ENCODE data around the gene PKD2. TPM values are rescaled to one million over a fixed set of nuclear protein-coding genes. Genes with fewer than 3 reads are reported as not detected.
"Not testable (repeated sequence)": the region's sequence is repeated elsewhere in the genome, so short reads cannot be mapped to it uniquely, and the experiment has no call there.

PKD2 gene
- total RNA-seq, 2 experiments from 2014 or later = 11.8 to 13.2 TPM

GRCh38 chr4:88017516-88018297 lies 10.3 kb downstream of the PKD2 start:
- peaks cover 7% of the 10 kb centered on the region for H3K4me1 Mint-ChIP-seq
- no peaks in the 10 kb centered on the region for H3K9me3 Mint-ChIP-seq
- H3K36me3 Mint-ChIP-seq (ENCODE audit: low read depth) = peaks cover 11% of the 10 kb centered on the region
- ChIA-PET POLR2A (no interaction called here), CTCF (no interaction called here)
- no peak for DNase-seq
- no peak overlapping the region for H3K27ac Mint-ChIP-seq
- no peak overlapping the region for H3K4me3 Mint-ChIP-seq
- H3K27me3 Mint-ChIP-seq = no peaks in the 10 kb centered on the region

GRCh38 chr4:88018466-88018865 lies 11.0 kb downstream of the PKD2 start:
- H3K4me1 Mint-ChIP-seq = peaks cover 2% of the 10 kb centered on the region
- H3K4me3 Mint-ChIP-seq = no peak overlapping the region
- no peak for DNase-seq
- H3K9me3 Mint-ChIP-seq = no peaks in the 10 kb centered on the region
- H3K27ac Mint-ChIP-seq = no peak overlapping the region
- POLR2A ChIA-PET = no interaction called here
- CTCF ChIA-PET = no interaction called here
- no peaks in the 10 kb centered on the region for H3K27me3 Mint-ChIP-seq
- H3K36me3 Mint-ChIP-seq (ENCODE audit: low read depth) = peaks cover 10% of the 10 kb centered on the region

- Mint-ChIP-seq H3K4me3 (no peak overlapping the region), H3K27me3 (no peaks in the 10 kb centered on the region), H3K4me1 (peaks cover 4% of the 10 kb centered on the region), H3K27ac (no peak overlapping the region), H3K9me3 (peaks cover 11% of the 10 kb centered on the region), H3K36me3 (ENCODE audit: low read depth) (peaks cover 37% of the 10 kb centered on the region)
- CTCF ChIA-PET = interaction anchor here (1.0 to 1.6 kb wide), 2 partner anchors 13 to 16 kb away, joined by 3 to 4 read pairs; no protein-coding TSS in a partner anchor
- DNase-seq = no peak
- POLR2A ChIA-PET = no interaction called here
These were observed 14.4 kb downstream of the PKD2 start for GRCh38 chr4:88021824-88022223.

- POLR2A ChIA-PET = no interaction called here
- peaks cover 14% of the 10 kb centered on the region for H3K9me3 Mint-ChIP-seq
- CTCF ChIA-PET = no interaction called here
- H3K36me3 Mint-ChIP-seq (ENCODE audit: low read depth) = peaks cover 41% of the 10 kb centered on the region
- DNase-seq = no peak
- no peak overlapping the region for H3K27ac Mint-ChIP-seq
- peaks cover 4% of the 10 kb centered on the region for H3K4me1 Mint-ChIP-seq
- H3K4me3 Mint-ChIP-seq = no peak overlapping the region
- H3K27me3 Mint-ChIP-seq = no peaks in the 10 kb centered on the region
These were observed 14.9 kb downstream of the PKD2 start for GRCh38 chr4:88022289-88022688.

GRCh38 chr4:88025868-88026661 lies 18.6 kb downstream of the PKD2 start:
- H3K27ac Mint-ChIP-seq, H3K4me3 Mint-ChIP-seq, H3K27me3 Mint-ChIP-seq, POLR2A ChIA-PET, DNase-seq: not testable (repeated sequence)
- H3K36me3 Mint-ChIP-seq (ENCODE audit: low read depth) = peaks cover 51% of the 10 kb centered on the region
- CTCF ChIA-PET = interaction anchor here (0.7 kb wide), 1 partner anchor 141 kb away, joined by 3 read pairs; no protein-coding TSS in a partner anchor
- H3K9me3 Mint-ChIP-seq = peaks cover 21% of the 10 kb centered on the region
- peaks cover 11% of the 10 kb centered on the region for H3K4me1 Mint-ChIP-seq

- Mint-ChIP-seq H3K4me3 (no peak overlapping the region), H3K9me3 (peaks cover 21% of the 10 kb centered on the region), H3K27ac (no peak overlapping the region), H3K36me3 (ENCODE audit: low read depth) (peaks cover 48% of the 10 kb centered on the region), H3K27me3 (no peaks in the 10 kb centered on the region), H3K4me1 (peaks cover 11% of the 10 kb centered on the region)
- no peak for DNase-seq
- CTCF ChIA-PET = interaction anchor here (0.6 to 0.8 kb wide), 2 partner anchors 9 to 13 kb away, joined by 3 read pairs; no protein-coding TSS in a partner anchor
- POLR2A ChIA-PET = no interaction called here
These were observed 20.5 kb downstream of the PKD2 start for GRCh38 chr4:88027611-88028608.

GRCh38 chr4:88028946-88029345 lies 21.5 kb downstream of the PKD2 start:
- Mint-ChIP-seq H3K27me3 (no peaks in the 10 kb centered on the region), H3K36me3 (ENCODE audit: low read depth) (peaks cover 41% of the 10 kb centered on the region), H3K27ac (no peak overlapping the region), H3K4me1 (peaks cover 11% of the 10 kb centered on the region), H3K4me3 (no peak overlapping the region), H3K9me3 (peaks cover 21% of the 10 kb centered on the region)
- CTCF ChIA-PET = interaction anchor here (0.8 kb wide), 1 partner anchor 12 kb away, joined by 3 read pairs; no protein-coding TSS in a partner anchor
- DNase-seq = no peak
- POLR2A ChIA-PET = no interaction called here

- H3K36me3 Mint-ChIP-seq (ENCODE audit: low read depth) = peaks cover 37% of the 10 kb centered on the region
- H3K27ac Mint-ChIP-seq = no peak overlapping the region
These were observed 22.1 kb downstream of the PKD2 start for GRCh38 chr4:88029556-88029955.

GRCh38 chr4:88030565-88031310 lies 23.3 kb downstream of the PKD2 start:
- Mint-ChIP-seq H3K27ac (no peak overlapping the region), H3K4me1 (peaks cover 11% of the 10 kb centered on the region), H3K9me3 (peaks cover 18% of the 10 kb centered on the region), H3K27me3 (no peaks in the 10 kb centered on the region), H3K4me3 (no peak overlapping the region), H3K36me3 (ENCODE audit: low read depth) (peaks cover 30% of the 10 kb centered on the region)
- ChIA-PET POLR2A (no interaction called here), CTCF (interaction anchor here (0.6 to 1.3 kb wide), 3 partner anchors 181 to 617 kb away, joined by 3 read pairs; no protein-coding TSS in a partner anchor)
- no peak for DNase-seq

More at GRCh38 chr4:88029556-88029955, 22.1 kb downstream of the PKD2 start:
- no peak overlapping the region for H3K4me3 Mint-ChIP-seq
- DNase-seq = no peak
- H3K4me1 Mint-ChIP-seq = peaks cover 11% of the 10 kb centered on the region
- CTCF ChIA-PET = no interaction called here
- POLR2A ChIA-PET = no interaction called here
- H3K9me3 Mint-ChIP-seq = peaks cover 21% of the 10 kb centered on the region
- no peaks in the 10 kb centered on the region for H3K27me3 Mint-ChIP-seq

- Mint-ChIP-seq H3K27ac (no peak overlapping the region), H3K27me3 (no peaks in the 10 kb centered on the region), H3K4me3 (no peak overlapping the region), H3K4me1 (no peaks in the 10 kb centered on the region), H3K9me3 (no peaks in the 10 kb centered on the region), H3K36me3 (ENCODE audit: low read depth) (peaks cover 15% of the 10 kb centered on the region)
- POLR2A ChIA-PET = no interaction called here
- DNase-seq = peak; percentile 70
- CTCF ChIA-PET = interaction anchor here (0.6 to 2.2 kb wide), 16 partner anchors 18 to 1570 kb away, joined by 3 to 7 read pairs (median 3); no protein-coding TSS in a partner anchor
These were observed 25.9 kb downstream of the PKD2 start for GRCh38 chr4:88033309-88033708.

GRCh38 chr4:88035292-88035691 lies 27.9 kb downstream of the PKD2 start:
- Mint-ChIP-seq H3K4me1 (no peaks in the 10 kb centered on the region), H3K9me3 (no peaks in the 10 kb centered on the region), H3K4me3 (no peak overlapping the region), H3K36me3 (ENCODE audit: low read depth) (peaks cover 20% of the 10 kb centered on the region), H3K27ac (no peak overlapping the region), H3K27me3 (no peaks in the 10 kb centered on the region)
- ChIA-PET POLR2A (no interaction called here), CTCF (interaction anchor here (1.3 kb wide), 1 partner anchor 172 kb away, joined by 3 read pairs; no protein-coding TSS in a partner anchor)
- DNase-seq = no peak

- ChIA-PET CTCF (interaction anchor here (0.7 to 1.2 kb wide), 2 partner anchors 10 to 175 kb away, joined by 3 to 5 read pairs; no protein-coding TSS in a partner anchor), POLR2A (no interaction called here)
- DNase-seq = no peak
These were observed 30.0 kb downstream of the PKD2 start for GRCh38 chr4:88037447-88037846.

More at GRCh38 chr4:88037447-88037846, 30.0 kb downstream of the PKD2 start:
- Mint-ChIP-seq H3K36me3 (ENCODE audit: low read depth) (peaks cover 19% of the 10 kb centered on the region), H3K27me3 (no peaks in the 10 kb centered on the region), H3K27ac (no peak overlapping the region), H3K4me3 (no peak overlapping the region), H3K9me3 (no peaks in the 10 kb centered on the region), H3K4me1 (no peaks in the 10 kb centered on the region)

All from activated CD4-positive, alpha-beta T cell treated with anti-CD3 and anti-CD28 coated beads, Interleukin-2, amount 10 ng/mL, durations not matched to agents 7 days and 5 days (primary cell).